HEK293 (cell line): ENCODE results near the gene TRAPPC1.

ENCODE experiments used
- AEBP2 ChIP-seq: fragments of 450-650 bp; formaldehyde crosslinking; IDR thresholded peaks from 2 replicates; pipeline ENCODE4 v1.5.1; 2016; ENCODE audit warnings: missing biosample characterization, missing genetic modification characterization, borderline replicate concordance
- BCL6B ChIP-seq: fragments of 450-650 bp; formaldehyde crosslinking; IDR thresholded peaks from 2 replicates; pipeline ENCODE4 v1.5.1; 2017; ENCODE audit warnings: missing biosample characterization, missing genetic modification characterization
- FEZF1 ChIP-seq: fragments of 450-650 bp; formaldehyde crosslinking; IDR thresholded peaks from 2 replicates; pipeline ENCODE4 v1.5.1; 2016; ENCODE audit warnings: missing biosample characterization, missing genetic modification characterization
- KLF8 ChIP-seq: fragments of 450-650 bp; formaldehyde crosslinking; IDR thresholded peaks from 2 replicates; pipeline ENCODE4 v1.5.1; 2016; ENCODE audit warnings: missing biosample characterization, missing genetic modification characterization
- PRDM1 ChIP-seq: fragments of 450-650 bp; formaldehyde crosslinking; IDR thresholded peaks from 2 replicates; pipeline ENCODE4; 2016; ENCODE audit warnings: missing biosample characterization, missing genetic modification characterization
- SP7 ChIP-seq: fragments of 450-650 bp; formaldehyde crosslinking; IDR thresholded peaks from 2 replicates; pipeline ENCODE4 v1.5.1; 2016; ENCODE audit warnings: missing biosample characterization, missing genetic modification characterization
- TSHZ1 ChIP-seq: fragments of 450-650 bp; formaldehyde crosslinking; IDR thresholded peaks from 2 replicates; pipeline ENCODE4 v1.5.1; 2016; ENCODE audit warnings: missing biosample characterization, missing genetic modification characterization, borderline replicate concordance
- ZBTB10 ChIP-seq: fragments of 450-650 bp; formaldehyde crosslinking; IDR thresholded peaks from 2 replicates; pipeline ENCODE4 v1.5.1; 2016; ENCODE audit warnings: missing biosample characterization, missing genetic modification characterization
- ZBTB48 ChIP-seq: fragments of 450-650 bp; formaldehyde crosslinking; IDR thresholded peaks from 2 replicates; pipeline ENCODE4 v1.5.1; 2016; ENCODE audit warnings: missing biosample characterization, missing genetic modification characterization
- ZBTB6 ChIP-seq: fragments of 450-650 bp; formaldehyde crosslinking; IDR thresholded peaks from 2 replicates; pipeline ENCODE4 v1.5.1; 2017; ENCODE audit warnings: missing biosample characterization, missing genetic modification characterization
- ZBTB8A ChIP-seq: fragments of 450-650 bp; formaldehyde crosslinking; IDR thresholded peaks from 2 replicates; pipeline ENCODE4 v1.5.1; 2016; ENCODE audit warnings: missing biosample characterization, missing genetic modification characterization
- ZNF132 ChIP-seq: fragments of 450-650 bp; formaldehyde crosslinking; IDR thresholded peaks from 2 replicates; pipeline ENCODE4 v1.5.1; 2017; ENCODE audit warnings: missing biosample characterization, missing genetic modification characterization, borderline replicate concordance
- ZNF133 ChIP-seq: fragments of 450-650 bp; formaldehyde crosslinking; IDR thresholded peaks from 2 replicates; pipeline ENCODE4 v1.5.1; 2016; ENCODE audit warnings: missing biosample characterization, missing genetic modification characterization
- ZNF174 ChIP-seq: fragments of 450-650 bp; formaldehyde crosslinking; IDR thresholded peaks from 2 replicates; pipeline ENCODE4 v1.5.0; 2017; ENCODE audit warnings: missing biosample characterization, mild to moderate bottlenecking, missing genetic modification characterization
- ZNF184 ChIP-seq: fragments of 450-650 bp; IDR thresholded peaks from 2 replicates; pipeline ENCODE4 v1.5.1; 2018; ENCODE audit warnings: missing biosample characterization, mild to moderate bottlenecking, missing genetic modification characterization
- ZNF335 ChIP-seq: fragments of 450-650 bp; formaldehyde crosslinking; conservative IDR thresholded peaks from 2 replicates; pipeline ENCODE4 v1.5.1; 2016; ENCODE audit warnings: missing biosample characterization, missing genetic modification characterization
- ZNF341 ChIP-seq: fragments of 450-650 bp; formaldehyde crosslinking; IDR thresholded peaks from 2 replicates; pipeline ENCODE4; 2016; ENCODE audit warnings: low read depth, missing biosample characterization, missing genetic modification characterization
- ZNF416 ChIP-seq: fragments of 450-650 bp; formaldehyde crosslinking; IDR thresholded peaks from 2 replicates; pipeline ENCODE4 v1.5.1; 2016; ENCODE audit warnings: missing biosample characterization, missing genetic modification characterization
- ZNF423 ChIP-seq: fragments of 450-650 bp; formaldehyde crosslinking; IDR thresholded peaks from 2 replicates; pipeline ENCODE4 v1.5.1; 2016; ENCODE audit warnings: missing biosample characterization, missing genetic modification characterization
- ZNF488 ChIP-seq: fragments of 450-650 bp; formaldehyde crosslinking; IDR thresholded peaks from 2 replicates; pipeline ENCODE4 v1.5.1; 2016; ENCODE audit warnings: missing biosample characterization, missing genetic modification characterization
- ZNF510 ChIP-seq: fragments of 450-650 bp; formaldehyde crosslinking; IDR thresholded peaks from 2 replicates; pipeline ENCODE4 v1.5.1; 2018; ENCODE audit warnings: mild to moderate bottlenecking, missing genetic modification characterization, missing biosample characterization; ENCODE audit not compliant: insufficient replicate concordance
- ZNF514 ChIP-seq: fragments of 450-650 bp; formaldehyde crosslinking; IDR thresholded peaks from 2 replicates; pipeline ENCODE4 v1.5.1; 2016; ENCODE audit warnings: missing biosample characterization, missing genetic modification characterization
- ZNF561 ChIP-seq: fragments of 450-650 bp; IDR thresholded peaks from 2 replicates; pipeline ENCODE4 v1.5.1; 2018; ENCODE audit warnings: missing biosample characterization, missing genetic modification characterization, borderline replicate concordance
- ZNF596 ChIP-seq: fragments of 450-650 bp; IDR thresholded peaks from 2 replicates; pipeline ENCODE4 v1.5.0; 2018; ENCODE audit warnings: missing biosample characterization, mild to moderate bottlenecking, missing genetic modification characterization, moderate library complexity
- ZNF623 ChIP-seq: fragments of 450-650 bp; formaldehyde crosslinking; IDR thresholded peaks from 2 replicates; pipeline ENCODE4 v1.5.1; 2016; ENCODE audit warnings: missing biosample characterization, missing genetic modification characterization
- ZNF658 ChIP-seq: fragments of 450-650 bp; formaldehyde crosslinking; IDR thresholded peaks from 2 replicates; pipeline ENCODE4; 2016; ENCODE audit warnings: missing biosample characterization, missing genetic modification characterization
- ZNF664 ChIP-seq: fragments of 450-650 bp; formaldehyde crosslinking; IDR thresholded peaks from 2 replicates; pipeline ENCODE4 v1.5.1; 2016; ENCODE audit warnings: missing biosample characterization, missing genetic modification characterization
- ZNF768 ChIP-seq: fragments of 450-650 bp; formaldehyde crosslinking; IDR thresholded peaks from 2 replicates; pipeline ENCODE4 v1.5.1; 2018; ENCODE audit warnings: missing biosample characterization, mild to moderate bottlenecking, missing genetic modification characterization
- ZNF791 ChIP-seq: fragments of 450-650 bp; formaldehyde crosslinking; IDR thresholded peaks from 2 replicates; pipeline ENCODE4 v1.5.1; 2016; ENCODE audit warnings: missing biosample characterization, missing genetic modification characterization

The TRAPPC1 gene

GRCh38 chr17:7903154-7904103, 28.3 kb downstream of the TRAPPC1 start (continued):
- TF ChIP-seq BCL6B (no peak), PRDM1 (tag by site-specific recombination) (0 out of 2 replicates have a peak, but pooled peaks have one; percentile 28), ZBTB10 (tag by site-specific recombination) (no peak), ZNF133 (tag by site-specific recombination) (no peak), ZNF768 (tag by site-specific recombination) (no peak), ZNF561 (tag by site-specific recombination) (peak; percentile 99), ZBTB6 (tag by site-specific recombination) (peak; percentile 76; the same call in 1 of the 2 replicates), ZNF184 (no peak), ZNF423 (tag by site-specific recombination) (peak; percentile 86), AEBP2 (tag by site-specific recombination) (no peak), ZNF623 (tag by site-specific recombination) (no peak), ZNF658 (tag by site-specific recombination) (no peak), ZBTB8A (tag by site-specific recombination) (peak; percentile 94), ZNF174 (no peak), TSHZ1 (tag by site-specific recombination) (no peak), ZNF791 (tag by site-specific recombination) (no peak), ZNF514 (tag by site-specific recombination) (no peak), ZBTB48 (tag by site-specific recombination) (no peak), FEZF1 (tag by site-specific recombination) (peak; percentile 89), ZNF510 (tag by site-specific recombination) (no peak), ZNF664 (tag by site-specific recombination) (no peak), ZNF596 (tag by site-specific recombination) (peak; percentile 60), KLF8 (tag by site-specific recombination) (no peak), SP7 (no peak), ZNF416 (no peak), ZNF488 (tag by site-specific recombination) (no peak), ZNF341 (no peak), ZNF335 (tag by site-specific recombination) (peak; percentile 41), ZNF132 (tag by site-specific recombination) (no peak)
